NCI-H524 treated with DMSO at 0.1 percent for 48 hours (cell line): Measurements from ENCODE around the gene PLEKHJ1.
"Not testable (repeated sequence)": the region's sequence is repeated elsewhere in the genome, so short reads cannot be mapped to it uniquely, and the experiment has no call there.

ENCODE experiments used
- DNase-seq: peaks from one replicate; lab custom pipeline; 2025; lab: John Stamatoyannopoulos, UW

Gene PLEKHJ1

GRCh38 chr19:2236314-2237050 is at the start of gene PLEKHJ1, which contains the start of gene SF3A2:
Gene PLEKHJ1, minus strand, starts transcription at chr19:2236329. Its CDS starts 81 bp downstream, at chr19:2236248.
Gene SF3A2, plus strand, starts transcription at chr19:2236824. Its CDS starts 6,595 bp downstream, at chr19:2243419.
- DNase-seq, result peak; percentile 84

- no peak for DNase-seq
These were observed 47.8 kb upstream of the PLEKHJ1 start for GRCh38 chr19:2283835-2284507.

- DNase-seq, result no peak
These were observed 46.7 kb upstream of the PLEKHJ1 start for GRCh38 chr19:2282862-2283237.

- no peak for DNase-seq
These were observed 46.1 kb upstream of the PLEKHJ1 start, which contains the start of gene PEAK3 for GRCh38 chr19:2282062-2282861. Gene PEAK3, minus strand, starts transcription at chr19:2282175. Its CDS starts 1,244 bp downstream, at chr19:2280931.

- not testable (repeated sequence) for DNase-seq
These were observed 45.3 kb upstream of the PLEKHJ1 start for GRCh38 chr19:2281265-2282061.

GRCh38 chr19:2280633-2281264 is 44.6 kb upstream of the PLEKHJ1 start:
- DNase-seq, result no peak

GRCh38 chr19:2278459-2279158 is 42.5 kb upstream of the PLEKHJ1 start:
- DNase-seq, result no peak

- no peak for DNase-seq
These were observed 41.0 kb upstream of the PLEKHJ1 start for GRCh38 chr19:2277138-2277537.

- no peak for DNase-seq
These were observed 40.4 kb upstream of the PLEKHJ1 start for GRCh38 chr19:2276429-2276986.

GRCh38 chr19:2275588-2276428 is 39.7 kb upstream of the PLEKHJ1 start:
- DNase-seq, result no peak

- no peak for DNase-seq
These were observed 38.9 kb upstream of the PLEKHJ1 start for GRCh38 chr19:2274931-2275535.

GRCh38 chr19:2274185-2274711 is 38.1 kb upstream of the PLEKHJ1 start:
- DNase-seq, result no peak

- no peak for DNase-seq
These were observed 37.4 kb upstream of the PLEKHJ1 start for GRCh38 chr19:2273356-2274184.

GRCh38 chr19:2271234-2272103 is 35.3 kb upstream of the PLEKHJ1 start:
- DNase-seq, result no peak

GRCh38 chr19:2270423-2271233 is 34.5 kb upstream of the PLEKHJ1 start:
- no peak for DNase-seq

- DNase-seq, result no peak
These were observed 34.0 kb upstream of the PLEKHJ1 start for GRCh38 chr19:2270157-2270422.
